ENCODE data around the gene RAD51B. TPM values are rescaled to one million over a fixed set of nuclear protein-coding genes. Genes with fewer than 3 reads are reported as not detected.

Gene RAD51B
- polyA plus RNA-seq, 3 donors = 3.6 to 11.6 (median 9.4) TPM

- Histone ChIP-seq H3K4me2 (replicated peaks; ENCODE audit: extremely low read depth, low read length, poor library complexity, severe bottlenecking) (no peak overlapping the region), H3K79me2 (ENCODE audit: insufficient read depth, low read length) (no peaks in the 10 kb centered on the region), H3K27me3 (ENCODE audit: control insufficient read depth in 2 of 2, insufficient read depth in 2 of 2, low read length in 2 of 2) (no peaks in the 10 kb centered on the region), H3K4me3 (replicated peaks in 1 of 3; ENCODE audit: low read depth in 2 of 3, low read length in 3 of 3) (no peak overlapping the region), H4K20me1 (ENCODE audit: insufficient read depth, low read length) (no peaks in the 10 kb centered on the region), H3K9me3 (replicated peaks in 1 of 2; ENCODE audit: control insufficient read depth in 1 of 2, insufficient read depth in 1 of 2, low read length in 2 of 2) (peaks cover 6% of the 10 kb centered on the region in 2 donors), H2AFZ (ENCODE audit: insufficient read depth, low read depth, low read length, poor library complexity, severe bottlenecking) (no peak overlapping the region), H3K27ac (ENCODE audit: low read depth in 1 of 2, low read length in 2 of 2) (no peak overlapping the region), H3K4me1 (ENCODE audit: control insufficient read depth in 1 of 2, insufficient read depth in 2 of 2, low read length in 2 of 2) (no peaks in the 10 kb centered on the region), H3K36me3 (replicated peaks in 1 of 2; ENCODE audit: control insufficient read depth in 1 of 2, insufficient read depth in 2 of 2, low read length in 2 of 2) (no peaks in the 10 kb centered on the region), H3K9ac (ENCODE audit: insufficient read depth, low read length, poor library complexity, severe bottlenecking) (no peak overlapping the region)
- H3K4me3 Mint-ChIP-seq = no peak overlapping the region
- TF ChIP-seq, protein P1, sequence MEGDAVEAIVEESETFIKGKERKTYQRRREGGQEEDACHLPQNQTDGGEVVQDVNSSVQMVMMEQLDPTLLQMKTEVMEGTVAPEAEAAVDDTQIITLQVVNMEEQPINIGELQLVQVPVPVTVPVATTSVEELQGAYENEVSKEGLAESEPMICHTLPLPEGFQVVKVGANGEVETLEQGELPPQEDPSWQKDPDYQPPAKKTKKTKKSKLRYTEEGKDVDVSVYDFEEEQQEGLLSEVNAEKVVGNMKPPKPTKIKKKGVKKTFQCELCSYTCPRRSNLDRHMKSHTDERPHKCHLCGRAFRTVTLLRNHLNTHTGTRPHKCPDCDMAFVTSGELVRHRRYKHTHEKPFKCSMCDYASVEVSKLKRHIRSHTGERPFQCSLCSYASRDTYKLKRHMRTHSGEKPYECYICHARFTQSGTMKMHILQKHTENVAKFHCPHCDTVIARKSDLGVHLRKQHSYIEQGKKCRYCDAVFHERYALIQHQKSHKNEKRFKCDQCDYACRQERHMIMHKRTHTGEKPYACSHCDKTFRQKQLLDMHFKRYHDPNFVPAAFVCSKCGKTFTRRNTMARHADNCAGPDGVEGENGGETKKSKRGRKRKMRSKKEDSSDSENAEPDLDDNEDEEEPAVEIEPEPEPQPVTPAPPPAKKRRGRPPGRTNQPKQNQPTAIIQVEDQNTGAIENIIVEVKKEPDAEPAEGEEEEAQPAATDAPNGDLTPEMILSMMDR (IDR thresholded peaks at IDR 0.05) = no peak
- WGBS (ENCODE audit: insufficient coverage) = no CpG with 5 or more reads among the region's 1 CpG
- intact Hi-C loops (cut with micrococcal nuclease) = no loop called here
- H3K9me3 Mint-ChIP-seq = peaks cover 10 to 21% (median 15%) of the 10 kb centered on the region in 7 donors
- DNase-seq = no peak
- peaks cover 0 to 3% of the 10 kb centered on the region in 2 donors for H3K36me3 Mint-ChIP-seq
- no peaks in the 10 kb centered on the region for H3K27me3 Mint-ChIP-seq (ENCODE audit: low read depth in 3 of 3)
- no peak overlapping the region for H3K27ac Mint-ChIP-seq
- no peaks in the 10 kb centered on the region for H3K4me1 Mint-ChIP-seq
Observed at GRCh38 chr14:68060198-68060597, 240.6 kb downstream of the RAD51B start.

GRCh38 chr14:68062651-68063050, 243.1 kb downstream of the RAD51B start:
- WGBS (ENCODE audit: insufficient coverage) = no CpG with 5 or more reads among the region's 2 CpGs
- H3K4me1 Mint-ChIP-seq = no peaks in the 10 kb centered on the region
- peaks cover 0 to 3% of the 10 kb centered on the region in 2 donors for H3K36me3 Mint-ChIP-seq

More at GRCh38 chr14:68062651-68063050, 243.1 kb downstream of the RAD51B start:
- no peak overlapping the region for H2AFZ ChIP-seq (ENCODE audit: insufficient read depth, low read depth, low read length, poor library complexity, severe bottlenecking)
- no peak overlapping the region for H3K4me3 ChIP-seq (replicated peaks in 1 of 3; ENCODE audit: low read depth in 2 of 3, low read length in 3 of 3)
- no peak overlapping the region for H3K9ac ChIP-seq (ENCODE audit: insufficient read depth, low read length, poor library complexity, severe bottlenecking)
- H3K36me3 ChIP-seq (replicated peaks in 1 of 2; ENCODE audit: control insufficient read depth in 1 of 2, insufficient read depth in 2 of 2, low read length in 2 of 2) = no peaks in the 10 kb centered on the region
- no peaks in the 10 kb centered on the region for H4K20me1 ChIP-seq (ENCODE audit: insufficient read depth, low read length)
- H3K27me3 ChIP-seq (ENCODE audit: control insufficient read depth in 2 of 2, insufficient read depth in 2 of 2, low read length in 2 of 2) = no peaks in the 10 kb centered on the region
- TF ChIP-seq, protein P1 (IDR thresholded peaks at IDR 0.05) = no peak
- no peak overlapping the region for H3K4me2 ChIP-seq (replicated peaks; ENCODE audit: extremely low read depth, low read length, poor library complexity, severe bottlenecking)
- H3K27ac ChIP-seq (ENCODE audit: low read depth in 1 of 2, low read length in 2 of 2) = no peak overlapping the region
- H3K79me2 ChIP-seq (ENCODE audit: insufficient read depth, low read length) = no peaks in the 10 kb centered on the region
- no peak overlapping the region for H3K27ac Mint-ChIP-seq
- no peak overlapping the region for H3K4me3 Mint-ChIP-seq
- DNase-seq = no peak
- H3K4me1 ChIP-seq (ENCODE audit: control insufficient read depth in 1 of 2, insufficient read depth in 2 of 2, low read length in 2 of 2) = no peaks in the 10 kb centered on the region
- peaks cover 10 to 25% (median 17%) of the 10 kb centered on the region in 7 donors for H3K9me3 Mint-ChIP-seq
- no peaks in the 10 kb centered on the region for H3K27me3 Mint-ChIP-seq (ENCODE audit: low read depth in 3 of 3)
- intact Hi-C loops (cut with micrococcal nuclease) = no loop called here
- H3K9me3 ChIP-seq (replicated peaks in 1 of 2; ENCODE audit: control insufficient read depth in 1 of 2, insufficient read depth in 1 of 2, low read length in 2 of 2) = peaks cover 8 to 10% of the 10 kb centered on the region in 2 donors
